Activated CD4-positive, alpha-beta T cell treated with anti-CD3 and anti-CD28 coated beads, Interleukin-2, amount 50 U/mL, for 4 hours (primary cell): ENCODE data around the gene ZNF330.
"Not testable (repeated sequence)": the region's sequence is repeated elsewhere in the genome, so short reads cannot be mapped to it uniquely, and the experiment has no call there.

Source experiments
- DNase-seq, 2 experiments: peaks; one replicate each; pipeline ENCODE4 v3.0.0-alpha.2; 2020

Gene ZNF330

GRCh38 chr4:141220691-141221659 is at the start of gene ZNF330:
Gene ZNF330, plus strand, starts transcription at chr4:141220895. Its CDS starts 1,477 bp downstream, at chr4:141222372.
- DNase-seq, result peak; percentile 81 to 86

- no peak for DNase-seq
These were observed 46.2 kb upstream of the ZNF330 start for GRCh38 chr4:141174457-141174856.

GRCh38 chr4:141177171-141177570 is 43.5 kb upstream of the ZNF330 start:
- DNase-seq, result no peak

- no peak for DNase-seq
These were observed 41.0 kb upstream of the ZNF330 start for GRCh38 chr4:141179474-141180373.

- DNase-seq, result no peak
These were observed 39.5 kb upstream of the ZNF330 start for GRCh38 chr4:141180991-141181761.

GRCh38 chr4:141183491-141183890 is 37.2 kb upstream of the ZNF330 start:
- not testable (repeated sequence) for DNase-seq

GRCh38 chr4:141192564-141192963 is 28.1 kb upstream of the ZNF330 start:
- DNase-seq, result no peak

- DNase-seq, result no peak
These were observed 27.1 kb upstream of the ZNF330 start for GRCh38 chr4:141193516-141194034.

GRCh38 chr4:141195095-141195707 is 25.5 kb upstream of the ZNF330 start:
- DNase-seq, result no peak

- no peak for DNase-seq
These were observed 24.3 kb upstream of the ZNF330 start for GRCh38 chr4:141196227-141196933.

GRCh38 chr4:141207961-141208360 is 12.7 kb upstream of the ZNF330 start:
- DNase-seq, result no peak

- no peak for DNase-seq
These were observed 10.5 kb upstream of the ZNF330 start for GRCh38 chr4:141210168-141210567.

- DNase-seq, result no peak
These were observed 7.1 kb upstream of the ZNF330 start for GRCh38 chr4:141213550-141213991.

- DNase-seq, result no peak
These were observed 5.7 kb upstream of the ZNF330 start for GRCh38 chr4:141215030-141215429.

- no peak for DNase-seq
These were observed 4.5 kb upstream of the ZNF330 start for GRCh38 chr4:141216002-141216761.

GRCh38 chr4:141220271-141220670 is 424 bp upstream of the ZNF330 start:
- DNase-seq, result no peak

GRCh38 chr4:141223418-141223817 is 2.7 kb downstream of the ZNF330 start:
- DNase-seq, result no peak

- DNase-seq, result not testable (repeated sequence)
These were observed 6.6 kb downstream of the ZNF330 start for GRCh38 chr4:141227280-141227679.

GRCh38 chr4:141229408-141230101 is 8.9 kb downstream of the ZNF330 start:
- no peak for DNase-seq

GRCh38 chr4:141233673-141234072 is 13.0 kb downstream of the ZNF330 start:
- no peak for DNase-seq
